Measurements from ENCODE around the gene NIPAL3.
"Not testable (repeated sequence)": the region's sequence is repeated elsewhere in the genome, so short reads cannot be mapped to it uniquely, and the experiment has no call there.

Gene NIPAL3

DNA sequence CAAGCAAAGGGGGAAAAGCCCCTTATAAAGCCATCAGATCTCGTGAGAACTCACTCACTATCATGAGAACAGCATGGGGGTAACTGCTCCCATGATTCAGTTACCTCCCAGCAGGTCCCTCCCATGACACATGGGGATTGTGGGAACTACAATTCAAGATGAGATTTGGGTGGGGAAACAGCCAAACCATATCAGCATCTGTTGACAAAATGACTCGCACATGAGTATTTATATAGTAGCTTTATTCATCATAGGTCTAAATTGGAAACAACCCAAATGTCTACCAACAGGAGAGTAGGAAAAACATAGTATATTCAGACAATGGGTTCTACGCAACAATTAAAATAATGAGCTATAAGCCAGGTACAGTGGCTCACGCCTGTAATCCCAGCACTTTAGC is 46.5 kb downstream of the NIPAL3 start:
- DNase-seq (ENCODE audit: low read depth), result not testable (repeated sequence)

DNA sequence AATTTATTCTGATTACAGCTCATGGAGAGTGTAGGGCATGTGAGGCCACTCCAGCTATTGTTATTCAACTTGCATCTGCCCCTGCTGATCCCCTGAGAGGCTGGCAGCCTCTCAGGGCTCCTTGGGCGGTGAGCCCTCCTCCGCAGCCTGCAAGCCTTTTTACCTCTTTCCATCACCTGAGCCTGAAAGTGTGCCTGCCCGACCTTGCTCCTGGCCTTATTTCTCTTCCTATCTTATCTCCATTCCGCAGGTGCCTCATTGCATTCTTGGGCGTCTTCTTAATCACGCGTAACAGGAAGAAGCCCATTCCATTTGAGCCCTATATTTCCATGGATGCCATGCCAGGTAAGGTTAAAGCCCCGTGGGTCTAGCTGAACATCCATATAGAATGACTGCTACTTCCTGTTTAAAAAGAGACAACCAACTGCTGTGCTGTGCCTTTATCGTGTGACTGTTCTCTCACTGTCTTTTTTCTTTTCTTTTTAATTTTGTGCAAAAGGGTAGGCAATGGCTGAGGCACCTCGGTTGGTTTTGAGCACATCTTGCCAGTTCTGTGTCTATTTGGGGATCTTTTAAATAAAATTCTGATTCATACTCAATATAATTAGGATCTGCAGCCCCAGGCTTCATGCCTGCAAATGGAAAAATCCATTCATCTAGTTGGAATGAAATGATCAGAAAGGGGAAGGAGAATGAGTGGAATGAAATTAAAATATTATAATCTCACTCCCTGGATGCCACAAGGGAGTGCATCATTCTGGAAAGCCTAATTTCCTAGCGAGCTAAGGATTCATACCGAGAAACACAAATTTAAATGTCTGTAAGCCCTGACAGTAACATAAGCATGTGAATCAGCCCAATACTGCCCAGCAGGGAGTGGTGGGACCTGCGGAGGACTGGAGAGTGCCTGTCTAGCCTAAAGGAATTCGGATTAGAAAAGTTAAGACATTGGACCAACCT is 48.5 kb downstream of the NIPAL3 start:
- no peak for DNase-seq (ENCODE audit: low read depth)

DNA sequence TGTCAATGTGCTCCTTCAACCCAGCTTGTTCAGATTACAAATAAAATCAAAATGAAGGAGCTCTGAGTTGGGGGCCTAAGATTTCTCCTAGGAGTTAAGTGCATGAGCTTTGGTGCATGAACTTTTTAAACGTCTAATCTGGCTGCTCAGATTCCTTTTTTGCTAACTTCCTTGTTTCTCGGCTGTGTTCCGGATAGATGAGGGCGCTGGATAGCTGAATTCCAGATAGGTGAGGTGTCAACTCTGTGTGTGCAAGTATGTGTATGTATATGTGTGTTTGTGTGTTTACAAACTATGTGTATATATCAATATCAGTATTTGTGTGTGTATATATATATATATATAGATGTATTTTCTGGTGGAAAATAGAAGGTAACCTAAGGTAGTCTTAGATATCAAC is 49.5 kb downstream of the NIPAL3 start:
- no peak for DNase-seq (ENCODE audit: low read depth)

DNA sequence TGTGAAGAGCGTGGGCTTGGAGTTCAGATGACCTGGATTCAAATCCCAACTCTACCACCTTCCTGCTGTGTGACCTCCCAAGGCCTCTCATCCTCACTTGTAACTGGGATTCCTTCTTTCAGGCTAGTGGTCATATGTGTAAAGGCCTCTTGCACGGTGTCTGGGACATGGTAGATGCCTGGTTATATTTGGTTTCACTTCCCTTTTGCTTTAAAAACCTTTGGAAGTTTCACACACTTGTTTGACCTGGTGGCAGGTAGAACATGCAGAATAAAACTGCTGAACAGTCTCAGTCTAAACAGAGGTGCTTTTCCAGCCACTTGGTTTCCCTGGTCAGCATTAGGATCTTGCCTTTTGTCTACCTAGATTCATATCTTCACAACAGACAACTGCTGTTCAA is 50.0 kb downstream of the NIPAL3 start:
- DNase-seq (ENCODE audit: low read depth), result no peak

DNA sequence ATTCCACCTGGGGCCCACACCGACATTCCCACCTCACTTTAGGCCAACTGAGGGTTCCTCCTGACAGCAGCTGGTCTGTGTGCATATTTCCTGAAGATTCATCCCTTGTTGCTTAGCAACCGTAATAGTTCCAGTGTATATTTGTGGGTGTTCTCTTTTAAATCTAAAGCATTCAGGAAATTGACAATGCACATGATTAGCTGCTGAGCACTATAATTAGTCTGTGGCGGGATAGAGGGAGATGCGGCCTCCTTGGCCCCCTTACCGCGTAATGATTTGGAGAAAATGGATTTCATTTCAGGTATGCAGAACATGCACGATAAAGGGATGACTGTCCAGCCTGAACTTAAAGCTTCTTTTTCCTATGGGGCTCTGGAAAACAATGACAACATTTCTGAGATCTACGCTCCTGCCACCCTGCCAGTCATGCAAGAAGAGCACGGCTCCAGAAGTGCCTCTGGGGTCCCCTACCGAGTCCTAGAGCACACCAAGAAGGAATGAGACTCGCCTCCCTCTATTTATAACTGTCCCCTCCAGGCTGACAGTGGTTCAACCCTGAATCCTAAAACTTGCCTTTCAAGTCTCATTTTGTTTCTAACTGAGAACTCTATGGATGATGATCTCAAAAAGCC is 53.2 kb downstream of the NIPAL3 start:
- no peak for DNase-seq (ENCODE audit: low read depth)

DNA sequence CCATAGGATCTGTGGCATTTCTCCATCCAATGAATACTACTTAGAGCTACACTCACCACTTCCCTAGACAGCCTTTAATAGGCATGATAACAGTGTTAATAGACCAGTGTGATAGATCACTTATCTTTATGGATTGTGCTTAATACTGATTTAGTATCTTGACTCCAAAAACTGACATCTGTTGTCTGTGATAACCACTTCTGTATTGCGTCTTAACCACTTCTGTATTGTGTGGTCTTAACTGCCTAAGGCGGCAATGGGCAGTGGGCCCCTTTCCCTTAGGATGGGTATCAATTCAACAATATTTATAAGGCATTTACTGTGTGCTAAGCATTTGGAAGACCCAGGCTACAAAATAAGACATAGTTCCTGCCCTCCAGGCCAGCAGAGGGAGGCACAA is 55.0 kb downstream of the NIPAL3 start:
- DNase-seq (ENCODE audit: low read depth), result no peak

DNA sequence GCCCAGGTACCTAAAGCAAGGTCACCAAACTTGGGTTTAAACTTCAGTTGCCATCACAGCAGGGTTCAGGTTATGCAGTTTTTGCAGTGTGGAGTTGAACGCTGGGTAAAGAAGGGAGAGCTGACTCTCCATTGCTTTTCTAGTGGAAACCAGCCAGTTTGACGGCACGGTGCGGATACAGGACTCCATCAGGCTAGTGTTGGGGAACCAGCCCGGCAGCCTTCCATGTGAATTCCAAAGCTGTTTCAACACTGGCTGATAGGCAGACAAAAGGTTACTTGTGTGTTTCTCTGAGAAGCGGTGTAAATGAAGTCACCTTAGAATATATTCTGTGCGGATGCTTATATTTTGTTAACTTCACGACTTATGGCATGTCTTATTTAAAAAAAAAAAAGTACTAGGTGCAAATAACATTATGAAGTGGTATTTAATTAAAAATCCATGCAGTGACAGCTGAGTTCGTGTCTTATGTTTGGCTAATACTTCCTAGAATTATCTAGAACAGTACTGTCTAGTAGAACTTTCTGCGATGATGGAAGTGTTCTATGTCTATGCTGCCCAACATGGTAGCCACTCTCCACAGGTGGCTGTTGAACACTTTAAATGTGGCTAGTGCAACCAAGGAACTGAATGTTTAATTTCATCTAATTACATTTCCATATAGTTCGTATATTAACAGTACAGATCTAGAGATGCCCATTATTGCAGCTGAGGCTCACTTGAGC is 57.1 kb downstream of the NIPAL3 start:
- DNase-seq (ENCODE audit: low read depth), result no peak

DNA sequence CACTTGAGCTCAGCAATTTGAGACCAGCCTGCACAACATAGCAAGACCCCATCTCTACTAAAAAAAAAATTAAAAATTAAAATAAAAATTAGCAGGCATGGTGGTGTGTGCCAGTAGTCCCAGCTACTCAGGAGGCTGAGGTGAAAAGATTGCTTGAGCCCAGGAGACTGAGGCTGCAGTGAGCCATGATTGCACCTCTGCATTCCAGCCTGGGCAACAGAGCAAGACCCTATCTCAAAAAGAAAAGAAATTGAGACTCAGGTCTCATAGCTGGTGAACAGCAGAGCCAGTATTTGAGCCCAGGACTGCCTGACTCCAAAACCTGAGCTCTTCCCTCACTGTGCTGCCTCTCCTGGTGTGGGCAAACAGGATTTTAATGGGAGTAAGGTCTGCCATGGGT is 58.6 kb downstream of the NIPAL3 start:
- DNase-seq (ENCODE audit: low read depth), result no peak

DNA sequence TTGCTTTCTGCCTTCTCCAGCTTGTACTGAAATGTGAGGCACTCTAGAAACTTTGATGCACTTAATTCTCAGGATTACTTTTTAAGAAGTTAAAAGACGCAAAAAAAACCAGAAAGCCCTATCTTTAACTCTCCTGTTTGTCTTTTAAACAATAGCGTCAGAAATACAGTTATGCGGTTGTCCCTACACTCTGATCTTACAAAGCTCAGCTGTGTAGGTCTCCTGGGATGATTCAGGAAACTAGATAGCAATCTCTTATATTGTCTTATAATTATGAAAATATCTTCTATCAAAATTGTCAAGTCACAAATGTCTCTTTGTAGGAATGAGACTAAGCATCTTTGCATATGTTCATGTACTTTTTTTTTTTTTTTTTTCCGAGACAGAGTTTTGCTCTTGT is 60.1 kb downstream of the NIPAL3 start:
- no peak for DNase-seq (ENCODE audit: low read depth)

DNA sequence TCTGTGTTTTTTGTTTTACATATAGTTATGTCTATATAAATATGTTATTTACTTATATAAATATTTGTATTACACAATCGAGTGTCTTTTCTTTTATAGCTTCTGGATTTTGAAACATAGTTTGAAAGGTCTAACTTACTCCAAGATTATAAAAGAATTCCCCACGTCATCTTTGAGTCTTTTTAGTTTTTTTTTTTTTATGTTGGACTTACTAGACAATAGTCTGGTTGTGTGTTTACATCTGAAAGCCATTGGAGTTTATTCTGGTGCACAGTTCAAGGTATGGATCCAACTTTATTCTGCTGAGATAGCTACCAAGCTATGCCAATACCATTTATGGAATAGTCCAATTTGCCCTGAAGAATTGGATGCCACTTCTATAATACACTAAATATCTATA is 61.0 kb downstream of the NIPAL3 start:
- no peak for DNase-seq (ENCODE audit: low read depth)

DNA sequence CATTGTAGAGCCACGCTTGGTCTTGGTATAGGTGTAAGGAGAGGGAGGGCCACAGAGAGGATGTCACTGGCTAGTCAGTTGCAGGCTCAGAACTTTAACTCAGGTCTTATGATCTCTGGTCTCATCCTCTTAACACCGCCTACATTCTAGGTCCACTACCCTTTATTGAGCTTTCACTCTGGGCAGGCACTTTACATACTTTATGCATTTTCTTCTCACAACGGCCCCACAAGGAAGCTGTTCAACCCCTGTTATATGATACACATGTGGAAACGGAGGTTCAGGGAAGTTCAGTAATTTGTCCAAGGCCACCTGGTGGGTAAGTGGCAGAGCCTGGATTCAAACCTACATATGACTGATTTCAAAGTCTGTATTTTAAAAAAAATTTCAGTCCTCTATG is 61.7 kb downstream of the NIPAL3 start:
- no peak for DNase-seq (ENCODE audit: low read depth)

DNA sequence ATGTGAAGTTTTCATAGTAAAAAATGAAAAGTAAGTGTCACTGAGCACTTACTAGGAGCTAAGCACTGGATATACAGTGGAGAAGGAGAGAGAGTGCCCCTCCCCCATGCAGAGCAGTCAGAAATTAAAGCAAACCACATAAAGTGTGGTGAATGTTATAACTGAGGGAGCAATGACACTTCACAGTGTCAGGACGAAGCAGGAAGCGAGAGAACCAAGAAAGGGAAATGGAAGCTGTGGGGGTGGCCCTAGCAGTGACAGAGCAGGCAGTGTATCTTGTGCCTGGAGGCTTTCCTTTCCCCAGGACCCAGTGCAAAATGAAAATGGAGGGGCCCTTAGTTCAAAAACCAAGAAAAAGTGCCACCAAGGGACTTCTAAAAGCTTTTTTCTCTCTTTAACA is 65.5 kb downstream of the NIPAL3 start:
- peak; percentile 20 for DNase-seq (ENCODE audit: low read depth)

DNA sequence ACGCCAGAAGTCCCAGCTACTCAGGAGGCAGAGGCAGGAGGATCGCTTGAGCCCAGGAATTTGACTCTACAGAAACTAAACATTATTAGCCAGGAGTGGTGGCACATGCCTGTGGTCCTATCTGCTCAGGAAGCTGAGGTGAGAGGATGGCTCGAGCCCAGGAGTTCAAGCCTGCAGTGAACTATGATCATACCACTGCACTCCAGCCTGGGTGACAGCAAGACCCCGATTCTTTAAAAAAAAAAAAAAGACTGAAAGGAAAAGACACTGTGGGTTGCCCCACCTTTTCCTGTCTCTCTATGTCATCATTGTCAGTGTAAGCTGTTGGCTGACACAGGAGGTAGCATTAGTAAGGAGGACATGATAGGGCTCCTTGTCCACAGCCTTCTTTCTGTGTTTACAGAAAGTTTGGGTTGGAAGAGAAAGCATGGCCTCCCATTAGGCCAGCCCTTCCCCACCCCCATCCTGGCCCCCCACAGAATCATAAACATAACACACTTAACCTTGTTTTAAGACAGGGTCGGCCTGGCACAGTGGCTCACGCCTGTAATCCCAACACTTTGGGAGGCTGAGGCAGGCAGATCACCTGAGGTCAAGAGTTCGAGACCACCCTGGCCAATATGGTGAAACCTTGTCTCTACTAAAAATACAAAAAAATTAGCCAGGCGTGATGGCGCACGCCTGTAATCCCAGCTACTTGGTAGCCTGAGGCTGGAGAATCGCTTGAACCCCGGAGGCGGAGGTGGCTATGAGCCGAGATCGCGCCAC is 66.4 kb downstream of the NIPAL3 start:
- DNase-seq (ENCODE audit: low read depth), result no peak

DNA sequence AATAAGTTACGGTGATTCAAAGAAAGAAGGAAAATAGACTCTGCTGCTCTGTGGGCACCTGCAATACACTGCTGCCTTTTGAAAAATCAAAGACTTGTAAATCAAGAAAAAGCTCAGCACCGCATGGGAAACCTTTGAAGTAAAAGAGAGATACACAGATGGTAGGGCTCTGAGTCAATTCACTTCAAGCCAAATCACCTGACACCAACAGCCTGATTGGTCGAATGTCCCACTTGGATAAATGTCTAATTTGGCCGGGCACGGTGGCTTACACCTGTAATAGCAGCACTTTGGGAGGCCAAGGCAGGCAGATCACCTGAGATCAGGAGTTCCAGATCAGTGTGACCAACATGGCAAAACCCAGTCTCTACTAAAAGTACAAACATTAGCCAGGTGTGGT is 67.8 kb downstream of the NIPAL3 start:
- DNase-seq (ENCODE audit: low read depth), result no peak

DNA sequence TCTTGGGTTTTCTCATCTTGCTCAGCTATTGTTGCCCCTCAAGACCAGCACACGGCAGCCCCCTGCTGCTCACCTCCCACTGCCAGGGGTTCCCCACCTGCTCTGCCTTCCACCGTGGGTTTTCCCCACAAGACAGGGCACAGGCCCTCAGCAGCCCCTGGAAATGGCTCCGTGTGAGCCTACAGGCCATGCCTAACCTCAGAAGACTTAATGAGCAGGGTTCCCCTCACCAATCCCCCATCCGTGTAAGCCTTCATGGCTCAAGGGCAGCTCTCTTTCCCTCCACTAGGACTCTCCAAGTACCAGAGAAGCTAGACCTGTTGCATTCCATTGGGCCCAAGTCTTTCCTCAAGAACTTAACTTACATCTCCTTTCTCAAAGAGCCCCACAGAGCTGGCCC is 68.6 kb downstream of the NIPAL3 start:
- DNase-seq (ENCODE audit: low read depth), result no peak

DNA sequence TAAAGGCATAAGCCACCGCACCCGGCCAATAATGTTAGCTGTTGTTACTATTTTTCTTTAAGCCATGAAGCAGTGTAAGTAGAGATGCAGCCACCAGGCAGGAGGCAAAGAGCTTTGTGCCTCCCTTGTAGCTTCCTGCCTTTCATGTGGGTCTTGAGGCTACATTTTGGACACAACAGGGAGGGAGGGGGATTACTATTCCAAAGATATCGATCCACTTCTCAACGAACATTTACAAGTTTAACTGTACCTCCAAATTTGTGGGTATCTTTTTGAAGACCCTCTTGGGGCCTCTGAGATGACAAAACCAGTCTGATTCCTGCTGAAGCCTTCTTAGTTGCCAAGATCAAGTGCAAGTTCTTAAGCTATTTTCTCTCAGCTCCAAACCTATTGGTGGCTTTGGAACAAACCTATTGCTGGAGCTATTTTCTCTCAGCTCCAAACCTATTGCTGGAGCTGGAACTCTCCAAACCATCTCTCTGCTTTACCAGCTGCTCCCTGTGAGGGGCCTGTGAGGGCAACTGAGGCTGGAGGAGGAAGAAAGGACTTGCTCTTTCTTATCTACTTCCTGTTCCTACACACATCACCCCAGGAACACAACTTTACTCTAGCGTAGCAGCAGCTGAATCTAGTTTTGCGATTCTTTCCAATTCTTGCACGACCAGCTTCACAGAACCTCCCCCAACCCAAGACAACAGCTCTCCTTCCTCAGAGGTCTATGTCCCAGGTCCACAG is 70.9 kb downstream of the NIPAL3 start:
- DNase-seq (ENCODE audit: low read depth), result peak; percentile 23

DNA sequence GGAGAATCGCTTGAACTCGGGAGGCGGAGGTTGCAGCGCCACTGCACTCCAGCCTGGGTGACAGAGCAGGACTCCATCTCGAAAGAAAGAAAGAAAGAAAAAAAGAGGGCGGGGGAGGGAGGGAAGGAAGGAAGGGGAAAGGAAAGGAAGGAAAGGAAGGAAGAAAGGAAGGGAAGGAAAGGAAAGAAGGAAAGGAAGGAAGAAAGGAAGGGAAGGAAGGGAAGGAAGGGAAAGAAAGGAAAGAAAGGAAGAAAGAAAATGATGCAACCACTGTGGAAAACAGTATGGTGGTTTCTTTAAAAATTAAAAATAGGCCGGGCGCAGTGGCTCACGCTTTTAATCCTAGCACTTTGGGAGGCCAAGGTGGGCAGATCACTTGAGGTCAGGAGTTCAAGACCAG is 71.9 kb downstream of the NIPAL3 start:
- DNase-seq (ENCODE audit: low read depth), result no peak

DNA sequence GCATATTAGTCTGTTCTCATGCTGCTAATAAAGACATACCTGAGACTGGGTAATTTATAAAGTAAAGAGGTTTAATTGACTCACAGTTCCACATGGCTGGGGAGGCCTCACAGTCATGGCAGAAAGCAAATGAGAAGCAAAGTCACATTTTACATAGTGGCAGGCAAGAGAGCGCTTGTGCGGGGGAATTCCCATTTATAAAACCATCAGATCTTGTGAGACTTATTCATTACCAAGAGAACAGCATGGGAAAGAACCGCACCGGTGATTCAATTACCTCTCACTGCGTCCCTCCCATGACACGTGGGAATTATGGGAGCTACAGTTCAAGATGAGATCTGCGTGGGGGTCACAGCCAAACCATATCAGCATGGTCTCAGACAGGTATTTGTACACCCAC is 72.6 kb downstream of the NIPAL3 start:
- not testable (repeated sequence) for DNase-seq (ENCODE audit: low read depth)

DNA sequence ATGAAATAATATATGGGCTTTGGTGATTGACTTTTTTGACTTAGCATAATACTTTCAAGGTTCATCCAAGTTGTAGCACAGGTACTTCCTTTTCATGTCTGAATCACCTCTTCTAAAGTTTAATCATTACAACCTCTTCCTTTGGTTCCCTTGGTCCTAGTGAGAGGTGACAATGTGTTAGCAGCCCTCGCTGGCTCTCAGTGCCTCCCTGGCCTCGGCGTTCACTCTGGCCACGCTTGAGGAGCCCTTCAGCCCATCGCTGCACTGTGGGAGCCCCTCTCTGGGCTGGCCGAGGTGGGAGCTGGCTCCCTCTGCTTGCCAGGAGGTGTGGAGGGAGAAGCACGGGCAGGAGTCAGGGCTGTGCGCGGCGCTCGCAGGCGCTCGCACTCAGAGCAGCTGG is 74.1 kb downstream of the NIPAL3 start:
- DNase-seq (ENCODE audit: low read depth), result no peak

DNA sequence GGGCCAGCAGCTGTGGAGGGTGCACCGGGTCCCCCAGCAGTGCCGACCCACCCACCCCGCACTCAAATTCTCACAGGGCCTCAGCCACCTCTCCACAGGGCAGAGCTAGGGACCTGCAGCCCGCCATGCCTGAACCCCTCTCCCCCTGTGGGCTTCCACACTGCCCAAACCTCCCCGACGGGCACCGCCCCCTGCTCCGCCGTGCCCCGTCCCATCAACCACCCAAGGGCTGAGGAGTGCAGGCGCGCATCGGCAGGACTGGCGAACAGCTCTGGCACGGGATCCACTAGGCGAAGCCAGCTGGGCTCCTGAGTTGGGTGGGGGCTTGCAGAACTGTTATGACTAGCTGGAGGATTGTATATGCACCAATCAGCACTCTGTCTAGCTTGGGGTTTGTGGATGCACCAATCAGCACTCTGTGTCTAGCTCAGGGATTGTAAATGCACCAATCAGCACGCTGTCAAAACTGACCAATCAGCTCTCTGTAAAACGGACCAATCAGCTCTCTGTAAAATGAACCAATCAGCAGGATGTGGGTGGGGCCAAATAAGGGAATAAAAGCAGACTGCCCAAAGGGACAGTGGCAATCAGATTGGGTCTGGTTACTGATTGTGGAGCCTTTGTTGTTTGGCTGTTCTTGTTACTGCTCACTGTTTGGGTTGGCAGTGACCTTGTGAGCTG is 74.6 kb downstream of the NIPAL3 start:
- DNase-seq (ENCODE audit: low read depth), result no peak
